H4 (cell line): ENCODE results near the gene SPPL2C. TPM values are rescaled to one million over a fixed set of nuclear protein-coding genes. Genes with fewer than 3 reads are reported as not detected.
A peak's percentile ranks its signal among the peaks of the same experiment; 100 is the strongest.

ENCODE experiments used
- DNase-seq: peaks from one replicate; pipeline ENCODE4 v3.0.0-alpha.2; 2015; ENCODE audit warnings: low spot score
- total RNA-seq: library from RNA; depleted of rRNA; stranded (reverse); fragments of >200 nt; shearing (Covaris generic); gene quantifications from 2 replicates; pipeline ENCODE4 v1.2.3, GENCODE V29; 2014; rRNA removed

SPPL2C gene
- not detected in 2 replicates for total RNA-seq

GRCh38 chr17:45844695-45845375, at the start of gene SPPL2C:
TSS of gene SPPL2C (plus strand) at chr17:45844881. CDS start at chr17:45844907, 26 bp downstream.
- DNase-seq, result no peak

GRCh38 chr17:45800816-45801215, 43.9 kb upstream of the SPPL2C start:
- DNase-seq, result no peak

- DNase-seq, result no peak
These were observed 43.3 kb upstream of the SPPL2C start for GRCh38 chr17:45801421-45801820.

GRCh38 chr17:45808845-45809244, 35.8 kb upstream of the SPPL2C start:
- DNase-seq, result no peak

- no peak for DNase-seq
These were observed 35.2 kb upstream of the SPPL2C start for GRCh38 chr17:45809499-45809898.

GRCh38 chr17:45812102-45812501, 32.6 kb upstream of the SPPL2C start:
- DNase-seq, result peak; percentile 42

GRCh38 chr17:45813048-45813725, 31.5 kb upstream of the SPPL2C start:
- no peak for DNase-seq

- DNase-seq, result no peak
These were observed 29.8 kb upstream of the SPPL2C start for GRCh38 chr17:45814622-45815606.

GRCh38 chr17:45815752-45816151, 28.9 kb upstream of the SPPL2C start:
- DNase-seq, result no peak

- DNase-seq, result no peak
These were observed 26.6 kb upstream of the SPPL2C start for GRCh38 chr17:45818041-45818440.

- no peak for DNase-seq
These were observed 26.0 kb upstream of the SPPL2C start for GRCh38 chr17:45818699-45819098.

- no peak for DNase-seq
These were observed 25.0 kb upstream of the SPPL2C start for GRCh38 chr17:45819632-45820031.

- no peak for DNase-seq
These were observed 24.5 kb upstream of the SPPL2C start for GRCh38 chr17:45820052-45820780.

GRCh38 chr17:45821147-45821546, 23.5 kb upstream of the SPPL2C start:
- no peak for DNase-seq

GRCh38 chr17:45823598-45823997, 21.1 kb upstream of the SPPL2C start:
- DNase-seq, result no peak

- no peak for DNase-seq
These were observed 20.2 kb upstream of the SPPL2C start for GRCh38 chr17:45824475-45824874.

- DNase-seq, result no peak
These were observed 19.7 kb upstream of the SPPL2C start for GRCh38 chr17:45824901-45825492.

- no peak for DNase-seq
These were observed 18.9 kb upstream of the SPPL2C start for GRCh38 chr17:45825792-45826191.

- no peak for DNase-seq
These were observed 17.6 kb upstream of the SPPL2C start for GRCh38 chr17:45826919-45827588.

GRCh38 chr17:45828171-45828570, 16.5 kb upstream of the SPPL2C start:
- DNase-seq, result no peak
